ENCODE results near the gene CKAP4.

DNA sequence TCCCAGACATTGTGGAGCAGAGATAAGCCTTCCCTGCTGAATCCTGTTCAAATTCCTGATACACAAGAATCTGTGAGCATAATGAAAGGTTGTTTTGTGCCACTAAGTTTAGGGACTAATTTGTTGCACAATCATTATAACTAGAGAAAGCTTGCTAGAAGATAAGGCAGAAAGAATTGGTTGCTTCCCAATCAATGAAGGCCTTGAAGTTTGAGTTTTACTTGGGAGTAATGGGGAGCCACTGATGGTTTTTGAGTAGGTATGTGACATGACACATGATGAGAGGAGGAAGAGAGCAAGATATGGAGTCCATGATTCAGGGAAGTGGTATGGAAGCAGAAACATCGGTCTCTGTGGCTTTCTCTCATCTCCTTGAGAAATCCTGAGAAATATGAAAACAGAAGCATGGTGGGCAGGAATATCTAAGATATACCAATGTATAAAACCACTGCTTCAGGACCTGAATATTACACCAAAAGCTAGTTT, 41.4 kb upstream of the CKAP4 start:
- no peak for TF ChIP-seq POLR2A (IDR thresholded peaks at IDR 0.05)
- TF ChIP-seq, protein P1, sequence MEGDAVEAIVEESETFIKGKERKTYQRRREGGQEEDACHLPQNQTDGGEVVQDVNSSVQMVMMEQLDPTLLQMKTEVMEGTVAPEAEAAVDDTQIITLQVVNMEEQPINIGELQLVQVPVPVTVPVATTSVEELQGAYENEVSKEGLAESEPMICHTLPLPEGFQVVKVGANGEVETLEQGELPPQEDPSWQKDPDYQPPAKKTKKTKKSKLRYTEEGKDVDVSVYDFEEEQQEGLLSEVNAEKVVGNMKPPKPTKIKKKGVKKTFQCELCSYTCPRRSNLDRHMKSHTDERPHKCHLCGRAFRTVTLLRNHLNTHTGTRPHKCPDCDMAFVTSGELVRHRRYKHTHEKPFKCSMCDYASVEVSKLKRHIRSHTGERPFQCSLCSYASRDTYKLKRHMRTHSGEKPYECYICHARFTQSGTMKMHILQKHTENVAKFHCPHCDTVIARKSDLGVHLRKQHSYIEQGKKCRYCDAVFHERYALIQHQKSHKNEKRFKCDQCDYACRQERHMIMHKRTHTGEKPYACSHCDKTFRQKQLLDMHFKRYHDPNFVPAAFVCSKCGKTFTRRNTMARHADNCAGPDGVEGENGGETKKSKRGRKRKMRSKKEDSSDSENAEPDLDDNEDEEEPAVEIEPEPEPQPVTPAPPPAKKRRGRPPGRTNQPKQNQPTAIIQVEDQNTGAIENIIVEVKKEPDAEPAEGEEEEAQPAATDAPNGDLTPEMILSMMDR (IDR thresholded peaks at IDR 0.05): no peak
